ENCODE measurements around the gene TPM1.

TPM1 gene

DNA sequence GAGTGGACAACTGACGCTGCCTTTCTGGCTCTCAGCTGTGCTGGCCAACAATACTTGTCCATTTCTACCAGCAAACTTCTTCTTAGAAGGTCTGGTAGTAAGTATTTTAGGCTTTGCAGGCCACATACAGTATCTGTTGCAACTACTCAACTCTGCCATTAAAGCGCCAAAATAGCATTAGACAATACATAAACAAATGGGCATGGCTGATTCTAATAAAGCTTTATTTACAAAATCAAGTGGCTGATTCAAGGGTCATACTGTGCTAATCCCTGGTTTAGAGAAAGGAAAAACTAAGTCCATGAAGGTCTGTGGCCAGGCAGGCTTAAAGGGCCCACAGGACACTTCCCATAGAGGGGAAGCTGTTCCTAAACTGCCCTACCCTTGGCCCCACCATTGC, 26.3 kb upstream of the TPM1 start:
- no peak for DNase-seq (ENCODE audit: low read depth in 1 of 2, low spot score in 1 of 2)

GRCh38 chr15:63018639-63019038, 23.9 kb upstream of the TPM1 start:
- DNase-seq (ENCODE audit: low read depth in 1 of 2, low spot score in 1 of 2) = no peak

DNA sequence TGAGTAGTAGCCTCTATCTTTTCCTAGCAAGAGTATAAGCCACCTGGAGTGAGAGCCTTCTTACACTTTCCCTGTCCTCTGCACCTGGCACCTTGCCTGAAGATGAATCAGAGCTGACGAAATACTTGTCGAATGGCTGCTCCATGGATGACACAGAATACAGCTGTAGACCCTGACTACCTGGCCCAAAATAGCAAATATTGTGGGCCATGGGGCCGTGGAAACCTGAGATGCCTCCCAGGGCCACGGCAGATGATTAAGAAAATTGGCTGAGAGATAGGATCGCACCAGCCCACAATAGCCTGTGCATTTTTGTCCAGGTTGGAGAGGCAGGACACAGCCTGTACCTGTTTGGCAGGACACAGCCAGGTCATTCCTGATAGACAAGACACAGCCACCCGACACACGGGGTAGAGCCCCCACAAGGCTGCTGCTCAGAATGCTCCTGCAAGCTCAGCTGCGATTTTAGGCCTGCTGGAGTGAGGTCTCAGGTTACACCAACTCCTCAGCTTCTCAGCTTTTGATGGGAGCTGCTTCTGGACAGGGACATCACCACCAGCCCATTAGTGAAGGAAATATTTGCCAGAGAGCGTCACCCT, 22.9 kb upstream of the TPM1 start:
- DNase-seq (ENCODE audit: low read depth in 1 of 2, low spot score in 1 of 2) = no peak

DNA sequence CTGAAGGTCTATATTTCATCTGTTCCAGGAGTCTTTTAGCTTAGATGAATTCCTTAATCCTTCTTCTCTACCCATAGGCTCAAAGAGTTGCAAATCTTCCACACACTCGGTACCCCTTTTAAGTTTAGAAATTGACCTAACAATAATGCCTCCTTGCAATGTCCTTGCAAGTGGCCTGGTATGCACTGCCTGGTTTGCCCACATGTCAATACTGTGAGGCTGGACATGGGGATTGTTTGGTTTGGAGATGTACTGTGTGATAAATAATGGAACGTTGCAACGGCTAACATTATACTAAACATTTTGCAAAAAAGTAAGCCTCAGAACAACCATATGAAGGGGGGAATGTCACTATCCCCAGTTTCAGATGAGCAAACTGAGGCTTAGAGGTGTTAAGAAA, 22.4 kb upstream of the TPM1 start:
- no peak for DNase-seq (ENCODE audit: low read depth in 1 of 2, low spot score in 1 of 2)

DNA sequence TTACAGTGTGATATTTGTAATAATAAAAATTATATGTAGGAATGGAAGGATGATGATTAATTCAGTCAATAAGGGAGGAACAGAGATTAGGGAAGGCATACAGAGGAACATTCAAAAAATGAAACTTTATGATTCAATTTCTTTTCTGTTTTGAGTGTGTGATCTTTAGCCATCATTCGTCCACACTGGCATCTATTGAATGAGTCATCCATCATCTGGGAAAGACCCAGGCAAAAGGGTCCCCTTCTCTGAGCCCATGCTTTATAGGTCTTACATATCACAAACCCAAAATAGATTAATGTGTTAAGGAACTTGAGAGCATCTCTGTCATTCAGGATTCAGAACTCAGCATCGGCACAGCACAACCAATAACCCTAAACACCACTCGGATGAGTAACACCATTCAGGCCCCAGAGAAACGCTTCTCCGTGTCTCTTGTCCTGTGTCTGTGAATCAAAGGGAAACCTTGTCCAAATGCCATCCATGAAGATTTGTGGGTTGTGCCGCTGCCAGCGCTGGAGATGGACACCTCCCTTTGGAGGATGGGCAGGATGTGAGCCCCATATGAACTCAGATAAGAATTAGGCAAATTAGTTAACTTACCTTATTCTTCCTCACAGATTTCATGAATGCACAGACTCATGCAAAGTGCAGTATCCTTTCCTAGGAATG, 21.7 kb upstream of the TPM1 start:
- no peak for DNase-seq (ENCODE audit: low read depth in 1 of 2, low spot score in 1 of 2)

GRCh38 chr15:63022181-63022580, 20.4 kb upstream of the TPM1 start:
- no peak for DNase-seq (ENCODE audit: low read depth in 1 of 2, low spot score in 1 of 2)

- no peak for DNase-seq (ENCODE audit: low read depth in 1 of 2, low spot score in 1 of 2)
Observed at GRCh38 chr15:63022663-63023062, 19.9 kb upstream of the TPM1 start.

DNA sequence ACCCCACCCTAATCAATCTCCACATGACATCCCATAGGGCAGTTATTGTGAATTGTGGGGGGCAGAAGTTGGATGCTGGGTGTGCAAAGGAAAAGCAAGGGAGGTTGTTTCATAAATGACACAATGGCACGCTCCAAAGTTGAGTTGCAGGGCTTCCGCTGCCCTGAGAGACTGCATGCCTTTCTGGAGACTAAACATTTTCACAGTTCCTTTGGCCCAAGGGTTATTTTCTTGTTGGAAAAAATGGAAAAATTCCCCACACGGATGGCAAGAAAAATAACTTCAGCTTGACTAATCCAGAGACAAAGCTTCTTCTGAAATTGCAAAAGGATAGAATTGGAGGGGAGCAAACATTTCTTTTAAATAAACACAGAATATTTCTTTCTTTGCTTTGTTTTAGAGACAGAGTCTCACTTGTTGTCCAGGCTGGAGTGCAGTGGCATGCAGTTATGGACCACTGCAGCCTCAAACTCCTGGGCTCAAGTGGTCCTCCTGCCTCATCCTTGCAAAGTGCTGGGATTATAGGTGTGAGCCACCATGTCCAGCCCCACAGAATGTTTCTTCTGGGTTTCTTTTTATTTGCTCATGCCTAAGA, 19.1 kb upstream of the TPM1 start:
- DNase-seq (ENCODE audit: low read depth in 1 of 2, low spot score in 1 of 2) = no peak

GRCh38 chr15:63025460-63025859, 17.1 kb upstream of the TPM1 start:
- no peak for DNase-seq (ENCODE audit: low read depth in 1 of 2, low spot score in 1 of 2)

DNA sequence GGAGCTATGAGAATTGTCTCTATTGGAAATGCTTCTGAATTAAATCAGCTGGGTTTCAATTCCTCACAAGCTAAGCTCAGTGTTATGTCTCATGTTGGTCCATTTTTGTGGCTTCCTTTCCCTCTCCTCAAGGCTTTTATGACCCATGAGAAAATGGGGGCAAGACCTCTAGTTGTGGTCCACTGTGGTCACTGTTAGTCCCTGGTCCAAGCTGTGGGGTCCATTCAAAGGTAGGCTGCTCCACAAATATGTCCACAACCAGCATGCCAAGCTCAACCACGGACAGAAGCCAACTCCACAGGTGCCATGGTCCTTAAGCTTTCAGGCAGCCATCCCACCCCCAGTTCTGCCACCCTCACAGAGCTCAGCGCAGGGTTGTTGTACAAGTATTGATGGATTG, 14.9 kb upstream of the TPM1 start:
- DNase-seq (ENCODE audit: low read depth in 1 of 2, low spot score in 1 of 2) = no peak

DNA sequence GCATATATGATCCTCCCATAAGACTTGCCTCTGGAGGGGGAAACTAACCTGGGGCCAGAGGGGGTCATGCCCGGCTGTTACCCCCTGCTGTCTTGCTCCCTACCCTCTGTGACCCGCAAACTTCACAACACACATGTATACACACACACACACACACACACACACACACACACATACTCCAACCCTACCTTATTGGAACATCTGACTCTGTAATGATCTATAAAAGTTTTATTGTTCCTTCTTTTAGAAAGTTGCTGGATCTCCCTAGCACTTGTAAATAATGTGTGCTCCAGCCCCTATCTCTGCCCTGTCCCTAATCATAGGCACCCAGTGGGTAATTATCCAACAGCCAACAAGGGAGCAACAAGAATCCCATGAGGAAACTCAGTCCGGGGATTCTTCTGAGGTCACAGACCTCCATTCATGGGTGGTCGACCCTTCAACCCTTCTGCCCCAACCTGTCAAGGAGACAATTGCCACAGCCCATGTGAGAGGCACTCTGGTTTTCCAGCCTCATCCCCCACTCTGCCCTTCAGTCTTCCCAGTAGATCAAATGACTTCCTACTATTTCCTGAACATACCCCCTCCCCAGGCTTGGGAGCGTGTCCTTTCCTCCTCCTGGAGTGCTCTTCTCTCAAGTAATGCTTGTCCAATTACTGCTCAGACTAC, 14.0 kb upstream of the TPM1 start:
- no peak for DNase-seq (ENCODE audit: low read depth in 1 of 2, low spot score in 1 of 2)

DNA sequence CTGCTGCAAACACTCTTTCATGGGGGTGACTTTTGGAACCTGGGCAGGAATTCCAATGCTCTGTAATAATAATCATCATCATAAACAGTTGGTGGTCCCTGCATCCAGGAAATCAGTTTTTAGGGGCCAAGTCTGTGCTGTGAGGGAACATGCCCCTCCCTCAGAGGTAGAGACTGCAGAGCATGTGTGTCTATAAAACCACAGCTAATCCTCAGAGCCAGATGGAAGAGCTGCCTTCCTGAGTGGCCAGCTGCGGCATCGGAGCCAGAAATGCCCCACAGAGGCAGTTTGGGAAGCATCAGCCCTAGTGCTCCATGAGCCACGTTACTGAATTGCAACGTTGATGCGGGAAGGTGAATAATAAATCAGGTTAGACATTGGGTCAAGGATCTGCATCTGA, 12.9 kb upstream of the TPM1 start:
- DNase-seq (ENCODE audit: low read depth in 1 of 2, low spot score in 1 of 2) = no peak

DNA sequence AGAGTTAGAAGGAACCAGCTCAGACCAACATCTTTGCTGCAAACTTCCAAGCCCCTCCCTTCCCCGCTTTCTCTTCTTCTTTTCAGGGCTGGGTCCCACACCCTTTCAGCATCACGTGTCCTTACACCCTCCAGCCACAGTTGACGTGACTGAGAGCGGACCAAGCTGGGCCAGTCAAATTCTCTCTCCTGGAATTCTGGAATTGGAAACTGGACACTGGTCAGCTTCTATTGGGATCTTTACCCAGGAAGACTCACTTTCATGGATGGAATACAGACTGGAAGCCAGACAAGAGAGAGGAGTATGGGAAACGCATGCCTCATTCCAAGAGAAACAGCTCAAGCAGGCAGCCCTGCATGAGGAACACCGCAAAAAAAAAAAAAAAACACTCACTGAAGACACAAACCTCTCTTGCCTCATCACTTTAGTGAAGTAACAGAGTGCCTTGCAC, 12.4 kb upstream of the TPM1 start:
- no peak for DNase-seq (ENCODE audit: low read depth in 1 of 2, low spot score in 1 of 2)

DNA sequence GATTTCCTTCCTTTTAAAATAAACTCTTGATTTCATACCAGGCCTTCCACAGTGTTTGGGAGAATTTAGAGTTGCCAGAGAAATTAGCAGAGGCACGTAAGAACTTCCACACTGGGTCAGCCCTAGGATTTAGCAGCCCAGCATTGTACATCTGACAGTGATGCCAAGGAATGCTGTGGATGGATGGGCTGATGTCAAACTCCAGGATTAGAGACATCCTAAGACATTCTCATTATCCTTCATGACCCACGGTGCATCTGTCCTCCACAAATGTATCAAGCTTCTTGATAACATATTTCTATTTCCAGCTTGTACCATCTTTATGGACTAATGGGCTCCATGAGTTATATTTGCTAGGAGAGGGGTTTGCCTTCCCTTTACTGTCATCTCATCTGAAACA, 8.0 kb upstream of the TPM1 start:
- DNase-seq (ENCODE audit: low read depth in 1 of 2, low spot score in 1 of 2) = no peak

GRCh38 chr15:63035253-63035652, 7.3 kb upstream of the TPM1 start:
- DNase-seq (ENCODE audit: low read depth in 1 of 2, low spot score in 1 of 2) = no peak

GRCh38 chr15:63035977-63036376, 6.6 kb upstream of the TPM1 start:
- DNase-seq (ENCODE audit: low read depth in 1 of 2, low spot score in 1 of 2) = no peak

GRCh38 chr15:63037976-63038720, 4.4 kb upstream of the TPM1 start:
- DNase-seq (ENCODE audit: low read depth in 1 of 2, low spot score in 1 of 2) = no peak

DNA sequence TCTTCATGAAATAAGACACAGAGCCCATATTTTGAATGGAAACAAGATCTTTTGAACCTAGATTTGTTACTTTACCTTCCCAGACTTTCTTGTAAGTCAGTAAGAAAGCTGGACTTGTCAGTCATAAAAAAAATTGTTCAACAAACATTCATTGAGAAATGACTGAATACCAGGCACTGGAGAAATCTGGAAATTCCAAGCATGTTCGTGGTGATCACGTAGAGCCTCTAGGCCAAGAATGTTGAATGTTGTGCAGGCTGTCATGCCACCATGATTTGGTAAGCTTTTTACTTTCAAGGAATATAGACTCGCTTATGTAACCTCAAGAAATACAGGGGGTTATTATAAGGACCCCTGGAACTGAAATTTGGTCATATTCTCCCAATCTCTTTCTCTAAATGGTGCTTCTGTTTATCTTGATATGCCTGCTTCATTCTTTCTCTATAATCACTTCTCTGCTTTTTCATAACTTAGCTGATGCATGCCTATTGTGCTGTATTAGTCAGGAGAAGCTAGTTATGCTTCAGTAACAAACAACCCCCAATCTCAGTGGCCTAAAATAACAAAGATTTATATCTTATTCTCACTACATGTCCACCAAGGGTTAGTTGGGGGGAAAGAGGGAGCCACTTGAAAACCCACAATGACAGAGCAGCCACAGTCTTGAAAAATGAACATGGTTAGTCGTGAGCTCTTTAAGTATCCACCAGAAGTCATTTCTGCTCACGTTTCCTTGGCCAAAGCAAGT, 3.4 kb upstream of the TPM1 start:
- DNase-seq (ENCODE audit: low read depth in 1 of 2, low spot score in 1 of 2) = no peak

DNA sequence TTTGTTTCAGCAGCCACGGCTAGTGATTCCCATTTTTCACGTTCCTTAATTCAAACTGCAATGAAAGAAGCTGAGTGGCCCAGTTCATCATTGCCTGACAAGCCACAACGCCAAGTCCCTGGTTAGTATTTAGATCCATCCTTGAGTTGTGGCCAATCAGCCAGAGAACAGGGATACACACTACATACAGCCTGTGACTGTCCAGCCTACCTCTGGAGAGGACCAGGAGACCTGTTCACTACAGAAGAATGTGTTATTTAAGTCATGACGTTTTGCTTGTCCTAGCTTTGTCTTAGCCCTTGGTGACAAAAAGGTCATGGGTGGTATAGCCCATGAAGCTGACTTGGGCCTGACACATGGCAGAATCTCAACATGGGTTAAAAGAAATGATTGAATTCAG, 2.7 kb upstream of the TPM1 start:
- DNase-seq (ENCODE audit: low read depth in 1 of 2, low spot score in 1 of 2) = no peak

DNA sequence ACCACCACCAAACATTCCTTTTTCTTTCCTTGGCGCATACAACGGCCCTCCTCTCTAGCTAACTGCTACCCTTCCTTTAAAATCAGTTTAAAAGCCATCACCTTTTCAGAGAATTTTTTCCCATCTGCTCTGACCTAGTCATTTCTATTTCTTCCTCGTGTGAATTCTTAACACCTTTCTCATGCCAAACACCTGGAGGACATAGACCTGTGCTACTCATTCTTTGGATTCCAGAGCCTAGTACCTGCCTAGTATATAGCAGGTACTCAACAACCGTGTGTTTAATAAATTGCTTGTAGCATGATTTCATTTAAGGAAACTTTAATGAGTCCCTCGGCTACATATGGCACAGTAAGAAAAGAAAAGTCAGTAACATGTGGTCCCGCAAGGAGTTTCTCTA, 2.0 kb upstream of the TPM1 start:
- DNase-seq (ENCODE audit: low read depth in 1 of 2, low spot score in 1 of 2) = no peak

- no peak for DNase-seq (ENCODE audit: low read depth in 1 of 2, low spot score in 1 of 2)
Observed at GRCh38 chr15:63040954-63041353, 1.6 kb upstream of the TPM1 start.
